Endothelial cell (in vitro differentiated cells): ENCODE measurements around the gene C1QTNF7. TPM values are rescaled to one million over a fixed set of nuclear protein-coding genes. Genes with fewer than 3 reads are reported as not detected.
A peak's percentile ranks its signal among the peaks of the same experiment; 100 is the strongest.

Experiments
- DNase-seq: peaks from one replicate; pipeline ENCODE4 v3.0.0; 2021; ENCODE audit warnings: low spot score
- H3K27ac Mint-ChIP-seq: one replicate; pipeline ENCODE4 v1.8.0; 2021; ENCODE audit warnings: mixed read lengths, inconsistent platforms; ENCODE audit not compliant: unreplicated experiment
- H3K27me3 Mint-ChIP-seq: one replicate; pipeline ENCODE4 v1.8.0; 2021; ENCODE audit warnings: mild to moderate bottlenecking, moderate library complexity, mixed read lengths, inconsistent platforms; ENCODE audit not compliant: unreplicated experiment
- H3K36me3 Mint-ChIP-seq: one replicate; pipeline ENCODE4 v1.8.0; 2021; ENCODE audit warnings: mild to moderate bottlenecking, low read depth, mixed read lengths, inconsistent platforms; ENCODE audit not compliant: unreplicated experiment
- H3K4me1 Mint-ChIP-seq: one replicate; pipeline ENCODE4 v1.8.0; 2021; ENCODE audit warnings: mild to moderate bottlenecking, mixed read lengths, inconsistent platforms; ENCODE audit not compliant: unreplicated experiment
- H3K4me3 Mint-ChIP-seq: one replicate; pipeline ENCODE4 v1.8.0; 2021; ENCODE audit warnings: mild to moderate bottlenecking, mixed read lengths, inconsistent platforms; ENCODE audit not compliant: unreplicated experiment
- H3K9me3 Mint-ChIP-seq: one replicate; pipeline ENCODE4 v1.8.0; 2021; ENCODE audit warnings: mixed read lengths, inconsistent platforms; ENCODE audit not compliant: unreplicated experiment
- total RNA-seq: library from RNA; stranded (reverse); fragmentation: NEBNext Ultra II Directional; extraction: Animal tissue kit (Norgen Biotek cat#: 25700); gene quantifications from one replicate; pipeline ENCODE4 v1.2.1, GENCODE V29; 2021; ENCODE audit not compliant: unreplicated experiment
- TF ChIP-seq, protein P1 (sequence below): fragments of 200-600 bp; sonication (generic); IDR thresholded peaks from one replicate; pipeline ENCODE4 v1.5.0; 2021; ENCODE audit warnings: antibody characterized with exemption; ENCODE audit not compliant: unreplicated experiment

The C1QTNF7 gene
- total RNA-seq, 1 donor from 2014 or later, result not detected

DNA sequence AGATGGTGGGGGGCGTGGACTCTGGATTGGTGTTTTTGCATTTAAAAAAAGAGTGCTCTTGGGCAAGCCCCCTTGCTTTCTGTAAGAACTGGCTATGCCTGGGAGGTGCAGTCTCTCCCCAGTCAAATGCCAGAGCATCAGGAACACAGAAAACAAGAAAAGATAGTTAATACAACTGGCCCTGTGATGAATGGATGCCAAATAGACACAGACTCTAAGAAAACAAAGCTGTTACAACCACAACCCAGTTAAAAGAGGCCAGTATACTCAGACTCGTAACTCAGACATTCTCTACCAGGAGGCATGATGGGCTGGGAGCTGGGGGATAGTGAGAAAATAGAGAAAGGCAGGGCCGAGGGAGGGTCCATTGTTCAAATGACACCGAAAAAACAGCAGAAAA is 32.5 kb upstream of the C1QTNF7 start:
- no peak for DNase-seq
- H3K36me3 Mint-ChIP-seq, result no peaks in the 10 kb centered on the region
- no peak overlapping the region for H3K4me3 Mint-ChIP-seq
- no peaks in the 10 kb centered on the region for H3K4me1 Mint-ChIP-seq
- H3K27me3 Mint-ChIP-seq, result peaks cover 1% of the 10 kb centered on the region
- TF ChIP-seq, protein P1, sequence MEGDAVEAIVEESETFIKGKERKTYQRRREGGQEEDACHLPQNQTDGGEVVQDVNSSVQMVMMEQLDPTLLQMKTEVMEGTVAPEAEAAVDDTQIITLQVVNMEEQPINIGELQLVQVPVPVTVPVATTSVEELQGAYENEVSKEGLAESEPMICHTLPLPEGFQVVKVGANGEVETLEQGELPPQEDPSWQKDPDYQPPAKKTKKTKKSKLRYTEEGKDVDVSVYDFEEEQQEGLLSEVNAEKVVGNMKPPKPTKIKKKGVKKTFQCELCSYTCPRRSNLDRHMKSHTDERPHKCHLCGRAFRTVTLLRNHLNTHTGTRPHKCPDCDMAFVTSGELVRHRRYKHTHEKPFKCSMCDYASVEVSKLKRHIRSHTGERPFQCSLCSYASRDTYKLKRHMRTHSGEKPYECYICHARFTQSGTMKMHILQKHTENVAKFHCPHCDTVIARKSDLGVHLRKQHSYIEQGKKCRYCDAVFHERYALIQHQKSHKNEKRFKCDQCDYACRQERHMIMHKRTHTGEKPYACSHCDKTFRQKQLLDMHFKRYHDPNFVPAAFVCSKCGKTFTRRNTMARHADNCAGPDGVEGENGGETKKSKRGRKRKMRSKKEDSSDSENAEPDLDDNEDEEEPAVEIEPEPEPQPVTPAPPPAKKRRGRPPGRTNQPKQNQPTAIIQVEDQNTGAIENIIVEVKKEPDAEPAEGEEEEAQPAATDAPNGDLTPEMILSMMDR, result no peak
- no peaks in the 10 kb centered on the region for H3K9me3 Mint-ChIP-seq
- no peak overlapping the region for H3K27ac Mint-ChIP-seq

GRCh38 chr4:15396157-15396800 is 31.6 kb upstream of the C1QTNF7 start:
- DNase-seq, result peak; percentile 54
- H3K9me3 Mint-ChIP-seq, result no peaks in the 10 kb centered on the region
- peaks cover 6% of the 10 kb centered on the region for H3K4me1 Mint-ChIP-seq
- no peak overlapping the region for H3K27ac Mint-ChIP-seq
- H3K36me3 Mint-ChIP-seq, result no peaks in the 10 kb centered on the region
- H3K4me3 Mint-ChIP-seq, result no peak overlapping the region
- TF ChIP-seq, protein P1, result peak; percentile 74
- peaks cover 1% of the 10 kb centered on the region for H3K27me3 Mint-ChIP-seq

GRCh38 chr4:15398001-15398400 is 29.8 kb upstream of the C1QTNF7 start:
- H3K9me3 Mint-ChIP-seq, result no peaks in the 10 kb centered on the region
- peaks cover 1% of the 10 kb centered on the region for H3K27me3 Mint-ChIP-seq
- no peak overlapping the region for H3K27ac Mint-ChIP-seq
- no peaks in the 10 kb centered on the region for H3K36me3 Mint-ChIP-seq
- no peak overlapping the region for H3K4me3 Mint-ChIP-seq
- TF ChIP-seq, protein P1, result no peak
- H3K4me1 Mint-ChIP-seq, result peaks cover 7% of the 10 kb centered on the region
- no peak for DNase-seq

DNA sequence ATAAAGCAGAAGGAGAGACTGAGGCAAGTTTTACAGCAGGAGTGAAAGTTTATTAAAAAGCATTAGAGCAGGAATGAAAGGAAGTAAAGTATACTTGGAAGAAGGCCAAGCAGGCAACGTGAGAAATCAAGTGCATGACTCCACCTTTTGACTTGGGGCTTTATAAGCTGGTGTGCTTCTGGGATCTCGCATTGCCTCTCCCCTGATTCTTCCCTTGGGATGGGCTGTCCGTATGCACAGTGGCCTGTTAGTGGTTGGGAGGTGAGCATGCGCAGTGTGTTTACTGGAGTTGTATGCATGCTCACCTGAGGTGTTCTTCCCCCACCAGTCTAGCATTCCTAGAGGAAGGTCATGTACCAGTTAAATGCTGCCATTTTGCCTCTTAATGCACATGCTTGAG is 29.1 kb upstream of the C1QTNF7 start:
- Mint-ChIP-seq H3K27me3 (peaks cover 1% of the 10 kb centered on the region), H3K27ac (no peak overlapping the region), H3K4me1 (peaks cover 7% of the 10 kb centered on the region), H3K36me3 (no peaks in the 10 kb centered on the region), H3K9me3 (no peaks in the 10 kb centered on the region), H3K4me3 (no peak overlapping the region)
- no peak for DNase-seq
- TF ChIP-seq, protein P1, result no peak

DNA sequence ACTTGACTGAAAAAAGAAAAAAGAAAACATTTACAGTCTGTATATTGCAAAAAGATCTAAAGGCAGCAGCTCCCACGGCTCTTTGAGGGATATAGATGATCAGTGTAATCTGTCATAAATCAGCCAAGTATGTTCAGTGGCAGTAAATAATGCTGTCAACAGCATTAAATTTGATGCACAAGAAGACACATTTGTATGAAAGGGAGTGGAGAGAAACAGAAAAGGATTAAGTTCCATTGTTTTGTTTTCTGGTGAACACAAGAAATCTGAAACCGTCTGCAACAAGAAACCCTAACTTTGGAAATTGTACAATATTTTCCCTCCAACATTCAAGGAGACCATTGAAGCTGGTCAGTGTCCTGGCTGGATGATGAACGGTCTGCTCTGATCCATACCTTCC is 27.6 kb upstream of the C1QTNF7 start:
- Mint-ChIP-seq H3K9me3 (no peaks in the 10 kb centered on the region), H3K4me1 (peaks cover 7% of the 10 kb centered on the region), H3K36me3 (no peaks in the 10 kb centered on the region), H3K27me3 (peaks cover under 1% of the 10 kb centered on the region), H3K27ac (no peak overlapping the region), H3K4me3 (no peak overlapping the region)
- TF ChIP-seq, protein P1, result no peak
- DNase-seq, result no peak
